Upper lobe of left lung (tissue), 6 donors: Measurements from ENCODE around the gene TMPRSS4. TPM values are rescaled to one million over a fixed set of nuclear protein-coding genes. Genes with fewer than 3 reads are reported as not detected.

ENCODE experiments used
- ATAC-seq, 2 donors: fragments of 200-7000 bp; cut with Tn5 transposase; one replicate each; pipeline ENCODE4 v1.9.1; 2022; ENCODE audit warnings: mild to moderate bottlenecking in 2 of 2, moderate library complexity in 2 of 2; ENCODE audit not compliant: low FRiP score in 2 of 2
- DNase-seq, 2 donors: peaks; one replicate each; pipeline ENCODE4 v3.0.0-alpha.2; 2019 to 2020
- H3K27ac ChIP-seq, 4 donors: fragments of 200-600 bp; sonication (generic); one replicate each; pipeline ENCODE4 v1.5.1; 2016 to 2019
- H3K27me3 ChIP-seq, 4 donors: fragments of 200-600 bp; sonication (generic); one replicate each; pipeline ENCODE4 v1.5.1; 2017 to 2019
- H3K36me3 ChIP-seq, 4 donors: fragments of 200-600 bp; sonication (generic); one replicate each; pipeline ENCODE4 v1.5.1; 2016 to 2019
- H3K4me1 ChIP-seq, 4 donors: fragments of 200-600 bp; sonication (generic); one replicate each; pipeline ENCODE4 v1.5.1; 2018 to 2019
- H3K4me3 ChIP-seq, 4 donors: fragments of 200-600 bp; sonication (generic); one replicate each; pipeline ENCODE4 v1.5.1; 2017 to 2019; ENCODE audit warnings: mild to moderate bottlenecking in 2 of 4, moderate library complexity in 1 of 4
- H3K9me3 ChIP-seq, 4 donors: fragments of 200-600 bp; sonication (generic); one replicate each; pipeline ENCODE4 v1.5.1; 2018 to 2019
- CTCF ChIP-seq, 6 experiments: fragments of 450-650 bp in 4 of 6; fragments of 200-600 bp in 2 of 6; sonication (generic) in 2 of 6; IDR thresholded peaks; one replicate each; pipeline ENCODE4 v1.5.1; 2016 to 2019; ENCODE audit warnings: antibody characterized with exemption in 6 of 6
- EP300 ChIP-seq, 4 donors: sonication (generic); formaldehyde crosslinking; IDR thresholded peaks; one replicate each; pipeline ENCODE4 v1.5.1; 2017; ENCODE audit warnings: antibody characterized with exemption in 4 of 4, control low read depth in 2 of 4
- POLR2A ChIP-seq, 4 donors: fragments of 450-650 bp; IDR thresholded peaks; one replicate each; pipeline ENCODE4 v1.5.1; 2016 to 2017; ENCODE audit warnings: antibody characterized with exemption in 4 of 4, mild to moderate bottlenecking in 2 of 4
- POLR2AphosphoS5 ChIP-seq, 2 donors: sonication (generic); formaldehyde crosslinking; IDR thresholded peaks; one replicate each; pipeline ENCODE4 v1.5.1; 2017; ENCODE audit warnings: antibody characterized with exemption in 2 of 2
- WGBS, 2 donors: methylation state at CpG; one replicate each; pipeline ENCODE4 v1.1.5; 2017 to 2018; 5-methylcytosine and 5-hydroxymethylcytosine counted together
- total RNA-seq, 6 donors: library from RNA; depleted of rRNA in 4 of 6; stranded (reverse); fragments of >200 nt in 4 of 6; gene quantifications; one replicate each; pipeline versions ENCODE4 v1.1.0 to v1.2.1, GENCODE V29; 2016 to 2021
- donor health status: DM: no; HTN: no; CAD: no; lungs with moderate emphysema.
- donor health status: DM: no; HTN: yes; CAD: no; lungs with severe emphysema.

The TMPRSS4 gene
- total RNA-seq, 6 donors from 2014 or later, result 1.6 to 14.3 (median 3.1) TPM

- WGBS, 2 donors, result 91 to 95% methylated on average over 6 of the region's 6 CpGs
- ATAC-seq (no peak), DNase-seq (no peak)
- H3K27ac ChIP-seq, result no peak overlapping the region
- no peaks in the 10 kb centered on the region for H3K36me3 ChIP-seq
- no peak overlapping the region for H3K4me3 ChIP-seq
- no peaks in the 10 kb centered on the region for H3K27me3 ChIP-seq
- H3K9me3 ChIP-seq, result no peaks in the 10 kb centered on the region
- H3K4me1 ChIP-seq, result no peaks in the 10 kb centered on the region
- TF ChIP-seq EP300 (IDR thresholded peaks at IDR 0.05), result no peak
- no peak for TF ChIP-seq POLR2A (IDR thresholded peaks at IDR 0.05)
- no peak for TF ChIP-seq CTCF (IDR thresholded peaks at IDR 0.05)
- no peak for TF ChIP-seq POLR2AphosphoS5 (IDR thresholded peaks at IDR 0.05)
These were observed 27.6 kb downstream of the TMPRSS4 start for GRCh38 chr11:118104491-118104890.

GRCh38 chr11:118105657-118106305 is 28.9 kb downstream of the TMPRSS4 start:
- WGBS, 2 donors, result 65 to 66% methylated on average over 3 to 4 of the region's 4 CpGs
- no peaks in the 10 kb centered on the region for H3K4me1 ChIP-seq
- no peaks in the 10 kb centered on the region for H3K36me3 ChIP-seq
- TF ChIP-seq CTCF (IDR thresholded peaks at IDR 0.05) (no peak), EP300 (IDR thresholded peaks at IDR 0.05) (no peak), POLR2AphosphoS5 (IDR thresholded peaks at IDR 0.05) (no peak), POLR2A (IDR thresholded peaks at IDR 0.05) (no peak)
- no peaks in the 10 kb centered on the region for H3K9me3 ChIP-seq
- DNase-seq (peak in 1 of 2 donors; percentile 27), ATAC-seq (no peak)
- no peak overlapping the region for H3K27ac ChIP-seq
- no peaks in the 10 kb centered on the region for H3K27me3 ChIP-seq
- H3K4me3 ChIP-seq, result no peak overlapping the region

GRCh38 chr11:118106789-118107335 is 30.0 kb downstream of the TMPRSS4 start:
- Histone ChIP-seq H3K36me3 (no peaks in the 10 kb centered on the region), H3K4me3 (no peak overlapping the region), H3K27me3 (no peaks in the 10 kb centered on the region), H3K27ac (no peak overlapping the region), H3K9me3 (no peaks in the 10 kb centered on the region), H3K4me1 (no peaks in the 10 kb centered on the region)
- 78 to 83% methylated on average over 2 of the region's 2 CpGs for WGBS, 2 donors
- TF ChIP-seq POLR2A (IDR thresholded peaks at IDR 0.05) (no peak), EP300 (IDR thresholded peaks at IDR 0.05) (no peak), CTCF (IDR thresholded peaks at IDR 0.05) (no peak), POLR2AphosphoS5 (IDR thresholded peaks at IDR 0.05) (no peak)
- peak in 1 of 2 donors; percentile 42 for DNase-seq
- ATAC-seq, result no peak

GRCh38 chr11:118108513-118108912 is 31.6 kb downstream of the TMPRSS4 start:
- ATAC-seq (no peak), DNase-seq (no peak)
- no peaks in the 10 kb centered on the region for H3K9me3 ChIP-seq
- H3K4me3 ChIP-seq, result no peak overlapping the region
- no peaks in the 10 kb centered on the region for H3K36me3 ChIP-seq
- no peak for TF ChIP-seq POLR2A (IDR thresholded peaks at IDR 0.05)
- TF ChIP-seq CTCF (IDR thresholded peaks at IDR 0.05), result no peak
- no peak for TF ChIP-seq POLR2AphosphoS5 (IDR thresholded peaks at IDR 0.05)
- TF ChIP-seq EP300 (IDR thresholded peaks at IDR 0.05), result no peak
- WGBS, 2 donors, result 68 to 74% methylated on average over 3 to 5 of the region's 5 CpGs
- no peaks in the 10 kb centered on the region for H3K4me1 ChIP-seq
- peak overlapping the region in 1 of 4 donors; percentile 21 for H3K27ac ChIP-seq
- no peaks in the 10 kb centered on the region for H3K27me3 ChIP-seq

GRCh38 chr11:118109231-118109630 is 32.4 kb downstream of the TMPRSS4 start:
- no peak for DNase-seq
- Histone ChIP-seq H3K9me3 (no peaks in the 10 kb centered on the region), H3K36me3 (no peaks in the 10 kb centered on the region), H3K4me3 (no peak overlapping the region), H3K4me1 (no peaks in the 10 kb centered on the region), H3K27ac (no peak overlapping the region), H3K27me3 (no peaks in the 10 kb centered on the region)
- ATAC-seq, result peak in 1 of 2 donors; percentile 21
- TF ChIP-seq CTCF (IDR thresholded peaks at IDR 0.05), result no peak
- TF ChIP-seq POLR2A (IDR thresholded peaks at IDR 0.05), result no peak
- TF ChIP-seq POLR2AphosphoS5 (IDR thresholded peaks at IDR 0.05), result no peak
- no peak for TF ChIP-seq EP300 (IDR thresholded peaks at IDR 0.05)
- 63 to 64% methylated on average over 2 of the region's 2 CpGs for WGBS, 2 donors
